WERI-Rb-1 (cell line): ENCODE results near the gene ERG.

Experiments used
- DNase-seq: peaks from one replicate; pipeline ENCODE4 v3.0.0-alpha.2; 2020
- H3K27ac ChIP-seq: fragments of 250-450 bp; sonication (Bioruptor Pico); 2 replicates; pipeline ENCODE4 v1.5.1; 2020; ENCODE audit warnings: mild to moderate bottlenecking, moderate library complexity
- H3K27me3 ChIP-seq: fragments of 250-450 bp; sonication (Bioruptor Pico); 2 replicates; pipeline ENCODE4 v1.5.1; 2021; ENCODE audit warnings: mild to moderate bottlenecking, low read depth, moderate library complexity; ENCODE audit not compliant: insufficient read depth, severe bottlenecking
- H3K36me3 ChIP-seq: fragments of 250-450 bp; sonication (Bioruptor Pico); 2 replicates; pipeline ENCODE4 v1.5.1; 2020; ENCODE audit warnings: mild to moderate bottlenecking, moderate library complexity
- H3K4me3 ChIP-seq: 2 replicates; pipeline ENCODE4 v1.5.1; 2011; ENCODE audit warnings: low read depth, mild to moderate bottlenecking, control low read depth, low read length
- H3K9me3 ChIP-seq: fragments of 250-450 bp; sonication (Bioruptor Pico); 2 replicates; pipeline ENCODE4 v1.5.1; 2021; ENCODE audit warnings: mild to moderate bottlenecking, moderate library complexity; ENCODE audit not compliant: severe bottlenecking
- CTCF ChIP-seq: IDR thresholded peaks from 2 replicates; pipeline ENCODE4 v1.5.1; 2011; ENCODE audit warnings: low read depth, mild to moderate bottlenecking, control low read depth, inconsistent platforms, low read length

ERG gene

GRCh38 chr21:38499296-38499695 lies 1.0 kb upstream of the ERG start:
- no peaks in the 10 kb centered on the region for H3K36me3 ChIP-seq
- no peak overlapping the region for H3K4me3 ChIP-seq
- H3K27ac ChIP-seq: no peak overlapping the region
- DNase-seq: no peak
- H3K9me3 ChIP-seq: no peaks in the 10 kb centered on the region
- H3K27me3 ChIP-seq: no peaks in the 10 kb centered on the region
- no peak for TF ChIP-seq CTCF

- Histone ChIP-seq H3K36me3 (no peaks in the 10 kb centered on the region), H3K9me3 (no peaks in the 10 kb centered on the region), H3K27ac (no peak overlapping the region), H3K27me3 (no peaks in the 10 kb centered on the region), H3K4me3 (no peak overlapping the region)
- DNase-seq: no peak
- no peak for TF ChIP-seq CTCF
Measured at GRCh38 chr21:38496224-38496623, 2.1 kb downstream of the ERG start.

- DNase-seq: no peak
- Histone ChIP-seq H3K27me3 (no peaks in the 10 kb centered on the region), H3K36me3 (no peaks in the 10 kb centered on the region), H3K27ac (no peak overlapping the region), H3K4me3 (no peak overlapping the region), H3K9me3 (no peaks in the 10 kb centered on the region)
- no peak for TF ChIP-seq CTCF
Measured at GRCh38 chr21:38495696-38496095, 2.6 kb downstream of the ERG start.

- no peak overlapping the region for H3K4me3 ChIP-seq
- DNase-seq: no peak
- H3K36me3 ChIP-seq: no peaks in the 10 kb centered on the region
- H3K9me3 ChIP-seq: no peaks in the 10 kb centered on the region
- TF ChIP-seq CTCF: no peak
- no peak overlapping the region for H3K27ac ChIP-seq
- no peaks in the 10 kb centered on the region for H3K27me3 ChIP-seq
Measured at GRCh38 chr21:38495242-38495641, 3.0 kb downstream of the ERG start.

- Histone ChIP-seq H3K27me3 (no peaks in the 10 kb centered on the region), H3K27ac (no peak overlapping the region), H3K36me3 (no peaks in the 10 kb centered on the region), H3K9me3 (no peaks in the 10 kb centered on the region), H3K4me3 (no peak overlapping the region)
- no peak for TF ChIP-seq CTCF
- no peak for DNase-seq
Measured at GRCh38 chr21:38494703-38495102, 3.6 kb downstream of the ERG start.

- no peaks in the 10 kb centered on the region for H3K9me3 ChIP-seq
- H3K27me3 ChIP-seq: no peaks in the 10 kb centered on the region
- TF ChIP-seq CTCF: no peak
- no peak for DNase-seq
- H3K4me3 ChIP-seq: no peak overlapping the region
- H3K27ac ChIP-seq: no peak overlapping the region
- no peaks in the 10 kb centered on the region for H3K36me3 ChIP-seq
Measured at GRCh38 chr21:38494251-38494642, 4.0 kb downstream of the ERG start.
